Epithelial cell of prostate (primary cell): ENCODE results near the gene GNA14.
"Not testable (repeated sequence)": the region's sequence is repeated elsewhere in the genome, so short reads cannot be mapped to it uniquely, and the experiment has no call there.

Experiments used
- DNase-seq: peaks from one replicate; pipeline ENCODE4 v3.0.0-alpha.2; 2011; ENCODE audit warnings: low read depth, low spot score
- H3K27ac ChIP-seq: fragments of 450-650 bp; 2 replicates; pipeline ENCODE4 v1.5.1; 2017; ENCODE audit warnings: mild to moderate bottlenecking

GNA14 gene

GRCh38 chr9:77502568-77502967 lies 145.6 kb downstream of the GNA14 start:
- H3K27ac ChIP-seq: no peak overlapping the region
- DNase-seq: no peak

GRCh38 chr9:77498891-77499290 lies 149.2 kb downstream of the GNA14 start:
- DNase-seq: no peak
- no peak overlapping the region for H3K27ac ChIP-seq

GRCh38 chr9:77497322-77498198 lies 150.6 kb downstream of the GNA14 start:
- no peak overlapping the region for H3K27ac ChIP-seq
- DNase-seq: no peak

- no peak overlapping the region for H3K27ac ChIP-seq
- no peak for DNase-seq
Observed at GRCh38 chr9:77495834-77496671, 152.1 kb downstream of the GNA14 start.

- not testable (repeated sequence) for DNase-seq, H3K27ac ChIP-seq
Observed at GRCh38 chr9:77490279-77490678, 157.8 kb downstream of the GNA14 start.

GRCh38 chr9:77489405-77490163 lies 158.5 kb downstream of the GNA14 start:
- not testable (repeated sequence) for DNase-seq, H3K27ac ChIP-seq

- DNase-seq: no peak
- H3K27ac ChIP-seq: no peak overlapping the region
Observed at GRCh38 chr9:77488439-77489126, 159.5 kb downstream of the GNA14 start.

- peak; percentile 26 for DNase-seq
- no peak overlapping the region for H3K27ac ChIP-seq
Observed at GRCh38 chr9:77486968-77487367, 161.2 kb downstream of the GNA14 start.

GRCh38 chr9:77486463-77486862 lies 161.7 kb downstream of the GNA14 start:
- DNase-seq: no peak

GRCh38 chr9:77475641-77476473 lies 172.3 kb downstream of the GNA14 start:
- no peak overlapping the region for H3K27ac ChIP-seq

More at GRCh38 chr9:77486463-77486862, 161.7 kb downstream of the GNA14 start:
- H3K27ac ChIP-seq: no peak overlapping the region

GRCh38 chr9:77474936-77475335 lies 173.2 kb downstream of the GNA14 start:
- no peak for DNase-seq
- H3K27ac ChIP-seq: no peak overlapping the region

More at GRCh38 chr9:77475641-77476473, 172.3 kb downstream of the GNA14 start:
- DNase-seq: no peak

GRCh38 chr9:77472646-77473045 lies 175.5 kb downstream of the GNA14 start:
- no peak overlapping the region for H3K27ac ChIP-seq
- DNase-seq: no peak

- H3K27ac ChIP-seq: no peak overlapping the region
- DNase-seq: no peak
Observed at GRCh38 chr9:77471572-77471971, 176.6 kb downstream of the GNA14 start.

GRCh38 chr9:77469515-77470231 lies 178.4 kb downstream of the GNA14 start:
- DNase-seq: no peak
- H3K27ac ChIP-seq: no peak overlapping the region

GRCh38 chr9:77464661-77465060 lies 183.5 kb downstream of the GNA14 start:
- DNase-seq: no peak
- no peak overlapping the region for H3K27ac ChIP-seq

GRCh38 chr9:77463151-77463550 lies 185.0 kb downstream of the GNA14 start:
- no peak for DNase-seq
- H3K27ac ChIP-seq: no peak overlapping the region

- no peak for DNase-seq
- no peak overlapping the region for H3K27ac ChIP-seq
Observed at GRCh38 chr9:77462066-77462465, 186.1 kb downstream of the GNA14 start.

- DNase-seq: no peak
- no peak overlapping the region for H3K27ac ChIP-seq
Observed at GRCh38 chr9:77460938-77461337, 187.2 kb downstream of the GNA14 start.
